Mammary epithelial cell (primary cell): ENCODE data around the gene DCC.
A peak's percentile ranks its signal among the peaks of the same experiment; 100 is the strongest.

ENCODE experiments used
- CTCF ChIP-seq, 2 donors: IDR thresholded peaks in 1 of 2; conservative IDR thresholded peaks in 1 of 2; 2 replicates each; pipeline ENCODE4 v1.5.1; 2011 to 2012; ENCODE audit warnings: inconsistent platforms in 2 of 2, low read length in 2 of 2, mild to moderate bottlenecking in 2 of 2, control low read depth in 1 of 2, low read depth in 1 of 2; ENCODE audit not compliant: insufficient read depth in 1 of 2; ENCODE audit errors: extremely low read depth in 1 of 2
- EZH2 ChIP-seq: IDR thresholded peaks from 2 replicates; pipeline ENCODE4 v1.6.1; 2012; ENCODE audit warnings: low read length, inconsistent platforms, borderline replicate concordance

- peak; percentile 39 to 73 for TF ChIP-seq CTCF (conservative IDR thresholded peaks at IDR 0.05 in 1 of 2, IDR thresholded peaks at IDR 0.05 in 1 of 2; ENCODE audit: extremely low read depth in 1 of 2, insufficient read depth in 1 of 2, low read depth in 1 of 2, low read length in 2 of 2)
- no peak for TF ChIP-seq EZH2
These were observed at the start of gene DCC for GRCh38 chr18:52339891-52340371.
